HepG2 (cell line): Measurements from ENCODE around the gene ACSL1. TPM values are rescaled to one million over a fixed set of nuclear protein-coding genes. Genes with fewer than 3 reads are reported as not detected.
A peak's percentile ranks its signal among the peaks of the same experiment; 100 is the strongest.

Experiments
- ARID4A ChIP-seq: sonication (generic); formaldehyde crosslinking; IDR thresholded peaks from 2 replicates; pipeline ENCODE4 v1.5.0; 2020; ENCODE audit warnings: mild to moderate bottlenecking, missing genetic modification reagents, borderline replicate concordance
- CCDC6 ChIP-seq: sonication (generic); formaldehyde crosslinking; IDR thresholded peaks from 2 replicates; pipeline ENCODE4 v1.8.1; 2022; ENCODE audit warnings: mild to moderate bottlenecking, missing genetic modification reagents, moderate library complexity
- CEBPG ChIP-seq: IDR thresholded peaks from 2 replicates; pipeline ENCODE4 v1.6.1; 2016
- CEBPZ ChIP-seq: IDR thresholded peaks from 2 replicates; pipeline ENCODE4 v1.6.1; 2012; ENCODE audit warnings: low read length, improper control_type of control experiment
- FOSL1 ChIP-seq: sonication (generic); formaldehyde crosslinking; IDR thresholded peaks from 2 replicates; pipeline ENCODE4 v1.9.0; 2021; ENCODE audit warnings: missing genetic modification reagents, borderline replicate concordance
- GZF1 ChIP-seq: sonication (generic); formaldehyde crosslinking; IDR thresholded peaks from 2 replicates; pipeline ENCODE4 v1.5.1; 2020; ENCODE audit warnings: mild to moderate bottlenecking, missing genetic modification reagents
- HDAC1 ChIP-seq: sonication (generic); formaldehyde crosslinking; IDR thresholded peaks from 2 replicates; pipeline ENCODE4 v1.5.1; 2020; ENCODE audit warnings: mild to moderate bottlenecking, missing genetic modification reagents
- HMG20A ChIP-seq: IDR thresholded peaks from 2 replicates; pipeline ENCODE4 v1.6.1; 2016; ENCODE audit warnings: borderline replicate concordance
- JARID2 ChIP-seq: sonication (generic); formaldehyde crosslinking; IDR thresholded peaks from 2 replicates; pipeline ENCODE4 v1.8.1; 2023; ENCODE audit warnings: missing genetic modification reagents, inconsistent platforms; ENCODE audit not compliant: insufficient replicate concordance
- KMT2A ChIP-seq: sonication (generic); formaldehyde crosslinking; IDR thresholded peaks from 2 replicates; pipeline ENCODE4 v1.4.0; 2020; ENCODE audit warnings: missing genetic modification reagents
- MIER3 ChIP-seq: IDR thresholded peaks from 2 replicates; pipeline ENCODE4 v1.6.1; 2016; ENCODE audit warnings: missing compliant biosample characterization, borderline replicate concordance
- PHF20 ChIP-seq: sonication (generic); formaldehyde crosslinking; IDR thresholded peaks from 2 replicates; pipeline ENCODE4 v1.5.0; 2020; ENCODE audit warnings: mild to moderate bottlenecking, missing genetic modification reagents
- PRDM4 ChIP-seq: sonication (generic); formaldehyde crosslinking; IDR thresholded peaks from 2 replicates; pipeline ENCODE4 v1.9.0; 2021; ENCODE audit warnings: missing genetic modification reagents, borderline replicate concordance
- SIN3B ChIP-seq: fragments of 150-350 bp; IDR thresholded peaks from 2 replicates; pipeline ENCODE4 v1.6.1; 2014; ENCODE audit warnings: low read length
- ZNF138 ChIP-seq: sonication (generic); formaldehyde crosslinking; IDR thresholded peaks from 2 replicates; pipeline ENCODE4 v1.5.0; 2020; ENCODE audit warnings: mild to moderate bottlenecking, low read depth, missing genetic modification reagents
- ZNF672 ChIP-seq: sonication (generic); formaldehyde crosslinking; IDR thresholded peaks from 2 replicates; pipeline ENCODE4 v1.8.1; 2022; ENCODE audit warnings: missing genetic modification reagents
- ZNF737 ChIP-seq: sonication (generic); formaldehyde crosslinking; IDR thresholded peaks from 2 replicates; pipeline ENCODE4 v1.5.0; 2020; ENCODE audit warnings: missing genetic modification reagents, mild to moderate bottlenecking, borderline replicate concordance
- polyA plus RNA-seq, 8 experiments: library from polyadenylated mRNA; depleted of rRNA in 3 of 8; stranded (reverse) in 7 of 8; unstranded in 1 of 8; fragments of >200 nt; fragmentation: Illumina TruSeq in 4 of 8; extraction: Trizol in 4 of 8; gene quantifications; 2 replicates each; pipeline versions ENCODE4 v1.2.1 to v1.2.3, GENCODE V29; 2011 to 2016; ENCODE audit warnings: low read depth in 4 of 8, missing spikeins in 1 of 8, mixed read lengths in 1 of 8; ENCODE audit not compliant: insufficient read depth in 1 of 8
- total RNA-seq, 5 experiments: library from RNA; depleted of rRNA; stranded (reverse); fragments of >200 nt; fragmentation: Illumina TruSeq; extraction: Trizol; gene quantifications; 2 replicates each; pipeline ENCODE4 v1.2.3, GENCODE V29; 2016; ENCODE audit warnings: low read depth in 1 of 5

ACSL1 gene
- total and polyA plus RNA-seq, 2 of the 13 experiments (the other 11 are each of a cell fraction or from before 2014, with no cell fraction given) = 10.0 to 29.8 TPM

- TF ChIP-seq ARID4A (CRISPR knock-in tag) (peak; percentile 38; the same call in 1 of the 2 replicates), PRDM4 (CRISPR knock-in tag) (no peak), ZNF672 (CRISPR knock-in tag) (no peak), PHF20 (CRISPR knock-in tag) (no peak), KMT2A (CRISPR knock-in tag) (no peak), MIER3 (CRISPR knock-in tag) (peak; percentile 44; the same call in 1 of the 2 replicates), FOSL1 (peak; percentile 66; the same call in 1 of the 2 replicates), SIN3B (no peak), ZNF138 (CRISPR knock-in tag) (no peak), CCDC6 (CRISPR knock-in tag) (0 out of 2 replicates have a peak, but pooled peaks have one; percentile 22), HMG20A (peak; percentile 85; the same call in 1 of the 2 replicates), CEBPG (CRISPR knock-in tag) (0 out of 2 replicates have a peak, but pooled peaks have one; percentile 17), ZNF737 (CRISPR knock-in tag) (no peak), HDAC1 (peak; percentile 43; the same call in 1 of the 2 replicates), JARID2 (CRISPR knock-in tag) (no peak), GZF1 (CRISPR knock-in tag) (no peak), CEBPZ (no peak)
These were observed 17.7 kb downstream of the ACSL1 start (continued) for GRCh38 chr4:184807797-184808712.
